Measurements from ENCODE around the gene NCKAP1.
"Not testable (repeated sequence)": the region's sequence is repeated elsewhere in the genome, so short reads cannot be mapped to it uniquely, and the experiment has no call there.

Gene NCKAP1

DNA sequence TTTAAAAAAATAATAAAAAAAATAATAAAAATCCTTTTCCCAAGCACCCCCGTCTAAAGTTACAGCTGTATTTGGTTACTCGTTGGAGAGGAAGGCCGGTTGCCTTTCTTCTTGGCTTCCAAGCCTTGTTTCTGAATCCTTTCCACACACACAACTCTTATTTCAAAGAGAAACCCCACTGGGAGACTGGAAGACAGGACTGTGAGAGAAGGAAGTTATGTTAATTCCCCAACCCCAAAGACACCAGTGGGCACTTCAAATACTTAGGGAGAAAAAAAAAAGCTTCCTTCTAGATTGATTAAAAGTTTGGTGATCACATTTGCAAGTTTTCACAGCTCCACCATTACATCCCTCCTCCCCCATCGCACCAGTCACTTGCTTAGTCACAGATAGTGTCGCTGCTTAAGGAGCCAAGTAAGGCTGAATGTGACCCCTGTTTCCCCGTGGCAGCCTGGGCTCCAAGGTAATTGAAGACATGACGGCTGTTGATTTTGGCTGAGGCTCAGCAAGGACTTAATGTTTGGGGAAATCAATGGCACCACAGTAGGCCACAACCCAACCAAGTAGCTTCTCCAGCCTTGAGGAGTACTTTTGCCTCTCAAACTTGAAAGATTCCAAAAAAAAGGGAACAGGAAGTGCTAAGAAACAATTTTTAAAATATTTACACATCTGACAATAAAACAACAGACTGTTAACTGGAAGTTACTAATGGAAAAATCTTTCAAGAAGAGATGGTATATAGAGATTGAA is 131.0 kb downstream of the NCKAP1 start:
- no peak for DNase-seq

DNA sequence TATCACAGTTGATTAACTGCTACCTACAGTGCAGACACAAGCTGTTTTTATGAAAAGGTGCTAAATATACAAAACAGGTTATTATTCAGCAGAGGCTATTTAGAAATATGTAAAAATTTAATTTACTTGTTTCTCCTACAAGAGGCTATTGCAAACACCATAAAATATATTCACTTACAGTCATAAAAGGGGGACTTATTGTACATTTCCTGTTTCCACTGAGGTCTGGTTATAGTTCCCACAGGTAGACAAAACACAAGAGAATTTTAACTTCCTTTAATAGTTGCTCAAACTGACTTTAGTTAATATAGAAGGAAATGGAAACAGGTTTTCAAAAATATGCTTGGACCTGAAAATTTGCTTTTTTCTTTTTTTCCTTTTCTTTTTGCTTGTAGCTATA is 131.8 kb downstream of the NCKAP1 start:
- DNase-seq, result no peak

DNA sequence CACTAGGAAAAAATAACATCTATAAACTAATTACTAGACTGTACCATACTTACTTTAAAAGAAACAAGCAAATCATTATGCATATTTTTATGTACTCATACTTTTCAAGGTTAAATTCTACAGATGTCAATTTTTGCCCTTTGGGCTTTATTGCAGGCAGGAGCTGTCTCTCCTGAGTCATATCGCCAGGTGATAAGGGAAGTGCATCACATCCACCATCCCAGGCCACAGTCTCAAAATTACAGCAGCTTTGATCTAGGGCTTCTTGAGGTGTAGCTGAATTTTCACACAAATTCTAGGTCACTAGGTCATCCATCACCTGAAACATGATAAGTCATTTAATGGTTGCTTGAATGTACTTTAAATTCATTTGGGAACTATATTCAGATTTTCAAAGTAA is 133.4 kb downstream of the NCKAP1 start:
- no peak for DNase-seq

GRCh38 chr2:182903566-182903965 is 134.7 kb downstream of the NCKAP1 start:
- DNase-seq, result no peak

DNA sequence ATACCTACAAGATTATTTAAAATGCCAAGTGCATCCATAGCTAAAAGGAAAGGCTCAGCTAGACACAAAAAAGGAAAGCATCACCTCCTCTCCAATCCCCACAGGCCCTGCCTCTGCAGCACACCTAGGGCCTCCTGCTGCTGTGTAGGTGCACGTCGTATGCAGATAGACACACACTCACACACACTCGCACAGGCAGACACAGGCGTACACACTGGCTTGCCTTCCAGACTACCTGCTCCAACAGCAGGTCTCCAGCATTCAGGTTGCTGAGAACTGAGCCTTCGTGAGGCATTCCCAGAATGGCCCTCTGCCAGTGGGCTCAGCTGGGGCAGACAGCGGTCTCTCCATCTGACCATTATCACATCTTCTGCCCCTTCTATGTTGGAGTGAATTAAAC is 136.5 kb downstream of the NCKAP1 start:
- DNase-seq, result no peak

DNA sequence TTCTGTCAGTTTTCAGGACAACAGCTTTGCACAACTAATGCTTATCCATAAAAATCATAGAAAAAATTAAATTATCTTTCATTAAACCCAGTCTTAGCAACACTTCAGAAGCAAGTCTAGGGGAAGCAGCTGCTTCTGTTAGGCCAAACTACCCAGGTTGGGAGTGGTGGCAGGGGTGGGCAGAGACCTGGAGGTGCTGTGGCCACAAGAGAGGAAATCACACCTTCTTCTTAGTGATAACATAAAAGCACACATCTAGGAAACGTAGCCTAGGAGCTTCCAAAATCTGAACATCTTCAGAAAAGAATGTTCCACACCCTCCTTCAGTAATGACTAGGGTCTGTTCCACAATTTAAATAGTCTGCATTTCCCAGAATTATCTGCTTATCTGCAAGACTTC is 139.5 kb downstream of the NCKAP1 start:
- DNase-seq, result no peak

DNA sequence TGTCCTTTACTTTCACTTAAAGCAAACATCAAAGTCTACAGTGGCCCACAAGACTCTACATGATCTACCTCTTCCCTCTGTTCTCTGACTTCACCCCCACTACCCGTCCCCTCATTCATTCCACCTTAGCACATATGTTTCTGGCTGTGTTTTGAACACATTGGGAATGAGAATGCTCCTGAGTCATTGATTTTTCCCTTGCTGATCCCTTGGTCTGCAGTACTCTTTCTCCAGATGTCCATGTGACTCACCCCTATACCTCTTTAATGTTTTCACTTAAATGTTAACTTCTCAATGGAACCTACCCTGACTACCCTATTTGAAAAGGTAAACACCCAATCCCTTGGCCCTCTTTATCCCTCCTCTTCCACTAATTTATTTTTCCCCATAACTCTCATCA is 141.1 kb downstream of the NCKAP1 start:
- no peak for DNase-seq

DNA sequence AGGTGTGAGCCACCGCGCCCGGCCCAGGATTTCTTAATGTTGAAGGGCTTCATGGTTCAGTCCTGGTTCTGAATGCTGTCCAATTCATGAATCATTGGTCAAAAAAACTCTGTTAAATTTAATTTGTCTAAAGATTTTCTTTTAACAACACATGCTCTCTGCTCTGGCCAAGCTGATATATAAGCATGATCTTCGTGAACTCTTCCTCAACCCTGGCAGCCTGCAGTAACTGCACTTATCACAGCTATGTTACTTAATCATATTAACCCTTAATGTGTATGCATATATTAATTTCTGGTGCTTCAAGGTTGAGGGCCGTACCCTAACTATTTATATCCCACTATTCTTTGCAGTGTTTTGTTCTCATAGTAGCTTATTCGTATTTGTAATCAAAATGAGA is 142.5 kb downstream of the NCKAP1 start:
- no peak for DNase-seq

- DNase-seq, result no peak
Observed at GRCh38 chr2:182895169-182895568, 143.1 kb downstream of the NCKAP1 start.

DNA sequence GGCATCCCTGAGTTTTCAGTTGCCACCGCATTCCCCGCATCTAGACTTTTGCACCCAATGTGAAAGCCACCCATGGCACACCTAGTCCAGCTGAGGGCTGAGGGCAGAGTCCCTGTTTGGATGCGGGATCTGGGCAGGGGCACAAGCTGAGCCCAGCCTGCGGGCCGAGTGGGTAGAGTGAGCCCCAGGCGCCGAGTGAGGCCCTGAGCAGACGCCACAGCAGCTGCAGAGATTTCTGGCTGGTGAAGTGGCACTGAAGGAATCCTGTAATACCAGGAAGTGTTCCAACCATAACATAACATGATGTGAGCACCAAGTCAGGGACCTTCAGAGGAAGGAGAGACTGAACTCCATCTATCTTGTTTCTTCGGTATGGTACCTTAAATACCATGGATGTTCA is 144.1 kb downstream of the NCKAP1 start:
- DNase-seq, result no peak

DNA sequence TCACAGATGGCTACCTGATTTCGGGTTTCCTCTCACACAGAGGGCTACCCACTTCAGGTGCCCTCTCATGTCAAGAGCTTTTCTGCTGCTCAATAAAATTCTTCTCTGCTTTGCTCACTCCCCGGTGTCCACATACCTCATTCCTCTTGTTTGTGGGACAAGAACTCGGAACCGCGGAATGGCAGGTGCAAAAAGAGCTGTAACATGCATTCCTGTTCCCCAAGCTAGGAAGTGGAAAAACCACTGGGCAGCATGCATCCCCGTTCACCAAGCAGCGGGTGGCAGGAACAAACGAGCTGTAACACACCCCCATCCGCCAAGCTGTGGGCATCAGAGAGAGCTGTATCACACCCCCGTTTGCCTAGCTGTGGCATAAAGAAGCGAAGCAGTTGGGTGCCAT is 144.6 kb downstream of the NCKAP1 start:
- no peak for DNase-seq

DNA sequence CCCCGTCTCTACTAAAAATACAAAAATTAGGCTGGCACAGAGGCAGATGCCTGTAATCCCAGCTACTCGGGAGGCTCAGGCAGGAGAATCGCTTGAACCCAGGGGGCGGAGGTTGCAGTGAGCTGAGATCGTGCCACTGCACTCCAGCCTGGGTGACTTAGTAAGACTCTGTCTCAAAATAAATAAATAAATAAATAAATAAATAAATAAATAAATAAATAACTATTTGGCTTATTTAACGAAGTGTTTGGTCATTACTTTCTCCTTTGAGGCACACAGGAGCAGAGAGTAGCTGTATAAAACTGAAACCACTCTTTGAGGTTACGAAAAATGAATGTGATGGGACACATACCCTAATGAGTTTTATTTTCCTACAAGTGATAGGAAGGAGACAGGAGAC is 145.2 kb downstream of the NCKAP1 start:
- DNase-seq, result not testable (repeated sequence)

DNA sequence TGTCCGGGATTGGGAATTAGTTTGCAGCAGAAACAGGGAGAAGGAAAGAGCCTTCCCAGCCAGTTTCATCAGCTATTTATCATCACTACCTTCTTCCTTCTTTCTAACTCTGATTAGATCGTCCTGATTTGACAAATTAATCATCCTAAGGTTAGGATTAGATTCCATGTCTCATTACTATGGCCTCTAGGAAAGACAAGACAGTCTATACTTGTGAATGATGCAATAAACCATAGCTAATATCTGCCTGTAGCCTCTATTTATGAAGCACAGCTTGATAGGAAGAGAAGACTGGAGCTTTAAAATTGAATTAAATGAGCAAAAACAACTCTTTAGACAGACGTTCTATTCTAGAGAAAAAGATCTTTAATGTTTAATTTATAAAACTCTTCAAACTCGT is 146.6 kb downstream of the NCKAP1 start:
- no peak for DNase-seq

DNA sequence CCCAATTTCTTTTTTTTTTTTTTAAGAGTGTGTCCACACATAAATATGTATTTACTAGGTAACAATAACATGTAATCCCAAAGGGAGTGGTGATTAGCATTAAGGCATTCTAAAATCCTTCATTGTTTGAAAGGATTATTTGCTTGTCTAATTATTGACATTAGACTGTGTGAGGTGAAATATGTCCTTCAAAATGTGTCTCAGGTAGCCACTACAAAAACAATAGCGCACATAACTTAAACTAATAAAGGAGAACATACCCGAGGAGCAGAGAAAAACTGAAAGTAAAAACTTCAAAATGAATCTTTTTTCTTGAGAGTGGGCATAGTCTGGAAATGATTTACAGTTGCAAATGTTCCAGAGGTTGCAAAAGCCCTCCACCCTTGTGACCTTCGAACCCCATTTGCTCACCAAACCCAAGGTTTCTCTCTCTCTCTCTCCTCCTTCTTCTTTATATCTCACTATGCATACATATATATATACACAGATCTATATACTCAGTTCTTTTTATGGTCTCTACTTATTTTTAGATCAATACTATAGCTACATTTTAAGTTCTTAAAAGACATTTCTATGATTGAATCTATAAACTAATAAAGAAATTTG is 147.4 kb downstream of the NCKAP1 start:
- no peak for DNase-seq

GRCh38 chr2:182890305-182890704 is 148.0 kb downstream of the NCKAP1 start:
- DNase-seq, result no peak

DNA sequence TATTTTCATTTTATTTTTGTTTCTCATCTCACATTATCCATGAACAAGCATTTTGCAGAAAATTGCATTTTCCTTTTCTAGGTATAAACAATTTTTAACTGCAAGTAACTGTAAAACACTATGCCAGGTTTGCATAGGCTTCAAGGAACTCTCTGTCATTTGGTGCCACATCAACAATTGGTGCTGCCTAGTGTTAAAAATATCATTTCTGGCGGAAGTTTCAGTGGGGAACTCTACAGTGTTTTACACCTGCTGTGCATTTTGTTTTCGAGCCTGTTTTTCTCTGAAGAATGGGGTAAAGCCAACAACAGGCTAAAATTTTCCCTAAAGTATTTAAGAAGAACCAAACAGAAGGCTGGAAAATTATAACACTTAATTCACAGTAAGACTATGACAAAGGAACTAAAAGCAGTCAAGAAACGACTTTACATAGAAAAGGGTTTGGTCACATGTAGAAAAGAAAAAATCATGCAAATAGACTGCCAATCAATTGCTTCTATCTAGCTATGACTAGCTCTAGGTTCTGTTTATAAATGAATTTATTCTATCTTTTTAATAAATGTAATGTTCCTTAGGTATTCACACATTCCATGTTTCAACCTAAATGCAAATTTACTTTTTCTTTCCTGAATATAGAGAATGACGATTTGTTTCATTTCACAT is 150.4 kb downstream of the NCKAP1 start:
- no peak for DNase-seq

GRCh38 chr2:182887093-182887492 is 151.2 kb downstream of the NCKAP1 start:
- no peak for DNase-seq

DNA sequence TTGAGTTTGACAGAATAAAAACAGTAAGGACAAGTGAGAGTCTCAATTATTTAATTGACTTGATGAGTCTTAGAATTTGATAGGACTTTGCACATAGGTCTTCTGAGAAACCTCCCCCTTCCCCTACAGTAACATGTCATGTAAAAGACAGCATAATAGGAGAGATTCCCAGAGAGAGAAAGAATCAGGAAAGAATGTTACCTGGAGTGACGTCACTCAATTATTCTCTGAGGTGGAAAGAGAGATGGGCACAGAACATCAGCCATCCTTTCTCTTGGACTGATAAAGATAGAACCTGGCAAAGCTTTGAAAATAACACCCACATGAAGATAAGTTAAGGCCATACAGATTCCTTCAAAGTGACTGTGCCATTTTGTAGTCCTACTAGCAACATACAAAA is 152.5 kb downstream of the NCKAP1 start:
- DNase-seq, result no peak

DNA sequence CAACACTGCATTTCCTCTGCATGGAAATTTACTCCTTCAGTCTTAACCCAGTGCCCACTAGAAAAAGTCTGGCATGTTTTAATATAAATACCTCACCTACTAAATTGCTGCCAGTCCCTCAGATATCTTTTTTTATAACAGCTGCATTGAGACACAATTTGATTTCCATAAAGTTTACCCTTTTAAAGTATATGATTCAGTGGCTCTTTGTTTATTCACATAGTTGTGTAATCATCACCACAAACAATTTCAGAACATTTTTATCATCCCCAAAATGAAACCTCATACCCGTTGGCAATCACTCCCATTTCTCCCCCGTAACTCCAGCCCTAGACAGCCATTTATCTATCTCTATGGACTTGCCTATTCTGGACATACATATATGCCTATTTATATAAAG is 154.8 kb downstream of the NCKAP1 start:
- no peak for DNase-seq

DNA sequence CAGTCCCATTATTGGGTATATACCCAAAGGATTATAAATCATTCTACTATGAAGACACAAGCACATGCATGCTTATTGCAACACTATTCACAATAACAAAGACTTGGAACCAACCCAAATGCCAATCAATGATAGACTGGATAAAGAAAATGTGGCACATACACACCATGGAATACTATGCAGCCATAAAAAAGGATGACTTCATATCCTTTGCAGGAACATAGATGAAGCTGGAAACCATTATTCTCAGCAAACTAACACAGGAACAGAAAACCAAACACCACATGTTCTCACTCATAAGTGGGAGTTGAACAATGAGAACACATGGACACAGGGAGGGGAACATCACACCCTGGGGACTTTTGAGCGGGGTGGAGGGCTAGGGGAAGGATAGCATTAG is 158.2 kb downstream of the NCKAP1 start:
- DNase-seq, result not testable (repeated sequence)

DNA sequence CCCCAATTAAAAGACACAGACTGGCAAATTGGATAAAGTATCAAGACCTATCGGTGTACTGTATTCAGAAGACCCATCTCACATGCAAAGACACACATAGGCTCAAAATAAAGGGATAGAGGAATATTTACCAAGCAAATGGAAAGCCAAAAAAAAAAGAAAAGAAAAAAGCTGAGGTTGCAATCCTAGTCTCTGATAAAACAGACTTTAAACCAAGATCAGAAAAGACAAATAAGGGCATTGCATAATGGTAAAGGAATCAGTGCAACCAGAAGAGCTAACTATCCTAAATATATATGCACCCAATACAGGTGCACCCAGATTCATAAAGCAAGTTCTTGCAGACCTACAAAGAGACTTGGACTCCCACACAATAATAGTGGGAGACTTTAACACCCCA is 161.6 kb downstream of the NCKAP1 start:
- not testable (repeated sequence) for DNase-seq

DNA sequence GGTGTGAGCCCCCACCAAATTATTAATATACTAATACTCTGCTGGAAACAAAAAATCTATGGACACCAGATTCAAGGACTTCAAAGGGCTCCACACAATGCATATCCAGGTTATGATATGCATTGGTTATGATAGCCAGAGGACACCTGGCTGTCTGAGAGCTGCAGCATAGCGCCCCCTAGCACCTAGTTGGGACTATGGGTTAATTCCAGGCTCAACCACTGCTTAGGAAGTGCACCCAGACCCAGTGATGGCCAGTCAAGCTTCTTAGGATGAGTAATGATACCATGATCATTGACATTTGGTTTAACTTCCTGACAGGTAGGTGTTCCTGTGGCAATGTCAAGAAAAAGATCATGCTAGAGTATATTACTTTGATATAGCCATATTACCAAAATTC is 168.0 kb downstream of the NCKAP1 start:
- peak; percentile 70 for DNase-seq

GRCh38 chr2:182868054-182868796 is 170.0 kb downstream of the NCKAP1 start:
- no peak for DNase-seq

Data from islet precursor cell (in vitro differentiated cells).